ENCODE measurements around the gene SCAMP1.

The SCAMP1 gene

DNA sequence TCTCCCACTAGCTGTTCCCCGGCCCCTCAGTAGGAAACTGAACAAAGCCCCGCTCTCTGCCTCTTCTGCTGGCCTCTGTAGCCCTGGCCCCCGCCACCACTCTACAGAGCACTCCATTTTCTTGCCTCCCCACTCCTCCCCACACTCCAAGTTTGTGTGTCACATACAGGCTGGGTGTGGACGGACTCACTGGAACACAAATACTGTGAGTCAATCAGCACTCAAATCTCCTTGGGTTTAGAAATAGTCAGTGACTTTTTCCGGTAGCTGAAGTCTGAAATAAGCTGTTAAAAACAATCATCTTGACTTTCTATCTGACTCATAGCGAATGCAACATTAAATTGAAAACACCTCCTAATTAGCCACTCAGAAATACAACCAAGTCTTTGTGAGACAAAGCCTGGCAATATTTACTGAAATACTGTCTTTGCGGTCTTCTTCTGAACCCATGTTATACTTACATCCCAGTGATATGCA lies 165.7 kb downstream of the SCAMP1 start:
- TF ChIP-seq CTCF (IDR thresholded peaks at IDR 0.05; ENCODE audit: low read depth, low read length), result no peak
- DNase-seq (ENCODE audit: extremely low read depth, low read depth), result no peak

- DNase-seq (ENCODE audit: extremely low read depth, low read depth), result peak; percentile 74
Measured at GRCh38 chr5:78527054-78527859, 166.8 kb downstream of the SCAMP1 start.

DNA sequence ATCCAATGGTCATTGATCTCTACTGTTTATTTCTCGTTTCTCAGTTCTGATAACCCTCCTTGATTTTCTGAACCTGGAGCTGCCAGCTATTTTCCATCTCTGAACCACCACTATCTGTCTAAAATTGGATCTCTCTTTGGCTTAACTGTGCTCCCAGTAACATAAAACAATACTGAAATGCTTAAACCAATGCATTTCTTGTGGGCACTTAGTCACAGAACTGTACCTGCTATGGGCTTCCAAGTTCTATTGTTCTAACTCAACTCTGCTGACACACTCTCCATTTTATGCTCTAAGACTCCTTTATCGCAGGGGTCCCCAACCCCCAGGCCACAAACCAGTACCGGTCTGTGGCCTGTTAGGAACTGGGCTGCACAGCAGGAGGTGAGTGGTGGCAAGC lies 167.5 kb downstream of the SCAMP1 start:
- no peak for DNase-seq (ENCODE audit: extremely low read depth, low read depth)
- no peak for TF ChIP-seq CTCF (IDR thresholded peaks at IDR 0.05; ENCODE audit: low read depth, low read length)

More at GRCh38 chr5:78527054-78527859, 166.8 kb downstream of the SCAMP1 start:
- TF ChIP-seq CTCF (IDR thresholded peaks at IDR 0.05; ENCODE audit: low read depth, low read length), result no peak

All from AG09319 (cell line).